K562 (cell line): ENCODE data around the gene IL1RL2. TPM values are rescaled to one million over a fixed set of nuclear protein-coding genes. Genes with fewer than 3 reads are reported as not detected.
A peak's percentile ranks its signal among the peaks of the same experiment; 100 is the strongest.

ENCODE experiments used
- CEBPG ChIP-seq, 3 experiments: fragments of 200-800 bp in 1 of 3; sonication (Bioruptor generic) in 1 of 3; sonication (generic) in 1 of 3; formaldehyde crosslinking in 1 of 3; IDR thresholded peaks in 2 of 3; conservative IDR thresholded peaks in 1 of 3; 2 replicates each; pipeline versions ENCODE4 v1.6.1 to v1.8.0; 2016 to 2022; ENCODE audit warnings: missing compliant biosample characterization in 2 of 3, missing genetic modification characterization in 2 of 3, mild to moderate bottlenecking in 1 of 3, missing genetic modification reagents in 1 of 3
- CHD1 ChIP-seq: fragments of 200-600 bp; sonication (generic); IDR thresholded peaks from one replicate; pipeline ENCODE4 v1.6.1; 2012; ENCODE audit warnings: mild to moderate bottlenecking, moderate library complexity, low read length, inconsistent platforms
- MITF ChIP-seq: IDR thresholded peaks from 2 replicates; pipeline ENCODE4 v1.6.1; 2014; ENCODE audit warnings: antibody characterized with exemption
- PBX2 ChIP-seq, 2 experiments: IDR thresholded peaks in 1 of 2; conservative IDR thresholded peaks in 1 of 2; 2 replicates each; pipeline ENCODE4 v1.6.1; 2016; ENCODE audit warnings: low read depth in 2 of 2, mild to moderate bottlenecking in 1 of 2, missing compliant biosample characterization in 1 of 2, missing genetic modification characterization in 1 of 2, moderate library complexity in 1 of 2
- SRSF9 ChIP-seq: fragments of 200-400 bp; formaldehyde crosslinking; IDR thresholded peaks from 2 replicates; pipeline ENCODE4 v1.6.1; 2017; ENCODE audit warnings: low read depth, low read length, borderline replicate concordance
- polyA plus RNA-seq, 8 experiments: library from polyadenylated mRNA; depleted of rRNA in 4 of 8; stranded (reverse) in 5 of 8; unstranded in 3 of 8; fragments of >200 nt; fragmentation: Nextera tagmentation in 2 of 8; fragmentation: Illumina TruSeq in 1 of 8; extraction: Ambion mirVana in 2 of 8; extraction: Trizol in 1 of 8; gene quantifications; 2 replicates each; pipeline versions ENCODE4 v1.2.1 to v1.2.3, GENCODE V29; 2011 to 2014; ENCODE audit warnings: inconsistent platforms in 1 of 8, missing spikeins in 1 of 8
- total RNA-seq, 7 experiments: library from RNA; depleted of rRNA in 6 of 7; stranded (reverse); fragments of >200 nt in 6 of 7; fragmentation: Illumina TruSeq in 2 of 7; extraction: Trizol in 2 of 7; gene quantifications; 2 replicates each; pipeline versions ENCODE4 v1.2.1 to v1.2.3, GENCODE V29; 2011 to 2021; ENCODE audit warnings: low replicate concordance in 1 of 7

Gene IL1RL2
- total and polyA plus RNA-seq, 9 of the 15 experiments (the other 6 are each of a cell fraction or from before 2014, with no cell fraction given) = not detected

GRCh38 chr2:102266204-102266603 lies 79.4 kb downstream of the IL1RL2 start (continued):
- TF ChIP-seq CEBPG (CRISPR knock-in tag; IDR thresholded peaks at IDR 0.05) = no peak
- TF ChIP-seq CEBPG (tag; conservative IDR thresholded peaks at IDR 0.05 in 1 of 2, IDR thresholded peaks at IDR 0.05 in 1 of 2) = peak; percentile 66 to 67
- no peak for TF ChIP-seq MITF
- no peak for TF ChIP-seq PBX2 (CRISPR knock-in tag; IDR thresholded peaks at IDR 0.05; ENCODE audit: low read depth)
- TF ChIP-seq PBX2 (tag; conservative IDR thresholded peaks at IDR 0.05; ENCODE audit: low read depth) = peak; percentile 79
- no peak for TF ChIP-seq CHD1
- no peak for TF ChIP-seq SRSF9
